Measurements from ENCODE around the gene ING4.

Gene ING4

DNA sequence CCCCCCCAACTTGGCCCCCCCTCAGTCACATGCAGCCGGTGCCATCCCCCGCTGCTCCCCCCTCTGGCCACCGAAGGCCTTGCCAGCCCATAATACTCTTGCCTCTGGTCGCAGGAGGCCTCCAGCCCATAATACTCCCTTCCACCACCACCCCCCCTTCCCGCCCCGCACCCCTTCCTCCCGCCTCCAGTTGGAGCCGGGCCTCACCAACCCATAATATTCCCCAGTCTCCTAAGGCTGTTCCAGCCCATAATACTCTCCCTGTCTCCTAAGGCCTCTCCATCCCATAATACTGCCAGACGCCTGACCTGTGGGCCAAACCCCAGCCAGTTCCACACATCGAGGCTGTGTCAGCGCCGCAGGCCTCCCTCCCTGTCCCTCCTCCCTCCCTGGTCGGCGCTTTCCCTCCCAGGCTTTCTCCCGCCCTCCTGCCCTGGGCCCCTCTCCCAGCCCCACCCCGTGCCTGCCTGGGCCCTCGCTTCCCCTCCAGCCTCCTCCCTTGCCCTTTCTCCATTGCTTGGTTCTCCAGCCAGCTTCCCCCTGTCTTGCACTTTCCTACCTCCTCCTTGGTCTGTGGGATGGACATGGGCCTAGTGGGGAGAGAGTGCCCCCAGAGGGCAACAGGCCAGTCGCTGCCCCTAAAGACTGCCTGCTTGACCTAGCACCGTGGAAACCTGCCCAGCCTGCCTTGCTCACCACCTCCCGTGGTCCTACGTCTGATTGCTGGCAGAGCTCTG is 49.0 kb downstream of the ING4 start:
- Histone ChIP-seq H3K4me3 (peak overlapping the region in 1 of 2 donors; percentile 34), H3K4me1 (peaks cover 0 to 36% (median 28%) of the 10 kb centered on the region in 4 donors), H3K36me3 (no peaks in the 10 kb centered on the region), H3K9me3 (no peaks in the 10 kb centered on the region), H3K27me3 (no peaks in the 10 kb centered on the region), H3K27ac (peak overlapping the region; percentile 92 to 98)
- intact Hi-C loops (cut with DNase I; ENCODE audit: low total_unique reads) = loop anchor here (2.0 to 10.0 kb wide), 4 partner anchors 51 to 238 kb away; partner anchors contain the start of genes CDCA3, ING4, LAG3 and USP5
- TF ChIP-seq, protein P1, sequence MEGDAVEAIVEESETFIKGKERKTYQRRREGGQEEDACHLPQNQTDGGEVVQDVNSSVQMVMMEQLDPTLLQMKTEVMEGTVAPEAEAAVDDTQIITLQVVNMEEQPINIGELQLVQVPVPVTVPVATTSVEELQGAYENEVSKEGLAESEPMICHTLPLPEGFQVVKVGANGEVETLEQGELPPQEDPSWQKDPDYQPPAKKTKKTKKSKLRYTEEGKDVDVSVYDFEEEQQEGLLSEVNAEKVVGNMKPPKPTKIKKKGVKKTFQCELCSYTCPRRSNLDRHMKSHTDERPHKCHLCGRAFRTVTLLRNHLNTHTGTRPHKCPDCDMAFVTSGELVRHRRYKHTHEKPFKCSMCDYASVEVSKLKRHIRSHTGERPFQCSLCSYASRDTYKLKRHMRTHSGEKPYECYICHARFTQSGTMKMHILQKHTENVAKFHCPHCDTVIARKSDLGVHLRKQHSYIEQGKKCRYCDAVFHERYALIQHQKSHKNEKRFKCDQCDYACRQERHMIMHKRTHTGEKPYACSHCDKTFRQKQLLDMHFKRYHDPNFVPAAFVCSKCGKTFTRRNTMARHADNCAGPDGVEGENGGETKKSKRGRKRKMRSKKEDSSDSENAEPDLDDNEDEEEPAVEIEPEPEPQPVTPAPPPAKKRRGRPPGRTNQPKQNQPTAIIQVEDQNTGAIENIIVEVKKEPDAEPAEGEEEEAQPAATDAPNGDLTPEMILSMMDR (IDR thresholded peaks at IDR 0.05) = no peak
- DNase-seq = peak; percentile 95 to 98

DNA sequence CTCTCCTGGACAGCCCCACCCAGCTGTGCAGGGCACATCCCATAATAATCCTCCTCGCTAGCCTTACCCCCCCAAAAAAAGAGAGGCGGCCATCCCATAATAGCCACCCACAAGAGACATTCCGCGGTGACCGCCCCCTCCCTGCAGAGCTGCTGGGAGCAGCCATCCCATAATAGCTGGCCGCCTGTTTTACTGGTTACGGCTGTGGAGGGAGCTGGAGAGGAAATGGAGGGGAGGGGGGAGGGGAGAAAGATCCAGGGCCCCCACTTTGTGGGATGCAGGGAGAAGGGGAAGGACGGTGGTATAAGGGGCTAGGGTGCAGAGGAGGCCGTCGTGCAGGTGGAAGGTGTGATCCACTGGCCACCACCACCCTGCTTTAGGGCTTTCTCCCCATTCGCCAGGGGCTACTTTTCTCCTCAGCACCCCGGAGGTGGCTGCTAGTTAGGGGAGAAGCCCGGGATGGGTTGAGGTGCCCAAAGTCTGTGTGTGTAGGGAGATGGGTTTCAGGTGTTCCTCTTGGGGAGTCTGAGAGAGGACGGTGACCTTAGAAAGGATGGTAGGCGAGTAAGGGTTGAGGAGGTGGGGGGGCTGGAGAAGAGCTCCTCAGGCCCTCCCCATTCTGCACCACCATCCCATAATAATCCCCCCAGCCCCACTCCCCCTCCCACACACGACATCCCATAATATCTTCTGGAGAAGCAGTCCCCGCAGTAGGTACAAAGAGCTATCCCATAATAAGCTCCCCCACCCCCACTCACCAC is 49.7 kb downstream of the ING4 start:
- Histone ChIP-seq H3K4me3 (peak overlapping the region; percentile 26 to 34), H3K4me1 (peaks cover 0 to 36% (median 29%) of the 10 kb centered on the region in 4 donors), H3K27me3 (no peaks in the 10 kb centered on the region), H3K27ac (peak overlapping the region; percentile 92 to 98), H3K9me3 (no peaks in the 10 kb centered on the region), H3K36me3 (no peaks in the 10 kb centered on the region)
- TF ChIP-seq, protein P1 (IDR thresholded peaks at IDR 0.05) = no peak
- DNase-seq = peak; percentile 76 to 95
- intact Hi-C loops (cut with DNase I; ENCODE audit: low total_unique reads) = loop anchor here (5.0 to 10.0 kb wide), 3 partner anchors 52 to 239 kb away; partner anchors contain the start of genes CDCA3, ING4, LAG3 and USP5

DNA sequence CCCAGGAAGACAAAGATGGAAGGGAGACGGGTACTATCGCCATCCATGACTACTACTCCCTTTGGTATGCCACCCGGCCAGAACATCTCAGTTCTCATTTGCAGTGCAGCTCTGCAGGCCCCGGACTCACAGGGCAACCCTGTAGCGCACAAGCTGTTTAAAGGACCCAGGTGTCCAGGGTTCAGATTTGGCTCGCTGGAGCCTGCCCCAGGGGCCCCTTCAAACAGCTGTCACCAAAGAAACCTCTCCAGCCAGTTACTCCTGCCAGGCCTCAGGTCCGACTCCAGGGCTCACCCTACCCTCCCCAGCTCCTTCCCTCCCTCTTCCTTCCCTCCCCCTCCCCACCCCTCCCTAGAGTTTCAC is 50.3 kb downstream of the ING4 start:
- no peaks in the 10 kb centered on the region for H3K9me3 ChIP-seq
- H3K4me1 ChIP-seq = peaks cover 0 to 41% (median 31%) of the 10 kb centered on the region in 4 donors
- H3K27ac ChIP-seq = peak overlapping the region; percentile 92 to 98
- no peaks in the 10 kb centered on the region for H3K36me3 ChIP-seq
- TF ChIP-seq, protein P1 (IDR thresholded peaks at IDR 0.05) = no peak
- H3K27me3 ChIP-seq = no peaks in the 10 kb centered on the region
- H3K4me3 ChIP-seq = peak overlapping the region in 1 of 2 donors; percentile 34
- DNase-seq = no peak
- intact Hi-C loops (cut with DNase I; ENCODE audit: low total_unique reads) = loop anchor here (5.0 to 10.0 kb wide), 3 partner anchors 52 to 240 kb away; partner anchors contain the start of genes CDCA3, ING4, LAG3 and USP5

DNA sequence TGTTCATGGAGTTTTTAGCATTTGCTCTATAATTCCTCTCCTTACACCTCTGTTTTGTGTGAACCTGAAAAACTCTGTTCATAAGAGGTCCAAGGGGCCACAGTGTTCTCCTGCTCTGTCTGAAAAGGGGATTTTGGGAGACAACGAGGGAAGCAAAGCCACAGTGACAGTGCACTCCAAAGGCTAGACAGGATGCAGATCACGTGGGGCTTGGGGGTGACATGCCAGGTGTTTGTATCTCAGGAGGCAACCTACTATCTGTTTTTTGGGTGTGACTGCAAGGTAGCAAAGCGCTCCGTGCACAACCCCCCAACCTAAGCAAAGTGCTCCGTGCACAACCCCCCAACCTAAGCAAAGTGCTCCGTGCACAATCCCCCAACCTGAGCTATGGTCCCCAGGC is 50.7 kb downstream of the ING4 start:
- intact Hi-C loops (cut with DNase I; ENCODE audit: low total_unique reads) = loop anchor here (5.0 to 10.0 kb wide), 3 partner anchors 53 to 240 kb away; partner anchors contain the start of genes CDCA3, ING4, LAG3 and USP5
- Histone ChIP-seq H3K4me1 (peaks cover 0 to 42% (median 31%) of the 10 kb centered on the region in 4 donors), H3K27ac (peak overlapping the region; percentile 92 to 98), H3K36me3 (no peaks in the 10 kb centered on the region), H3K4me3 (no peak overlapping the region), H3K27me3 (no peaks in the 10 kb centered on the region), H3K9me3 (no peaks in the 10 kb centered on the region)
- TF ChIP-seq, protein P1 (IDR thresholded peaks at IDR 0.05) = no peak
- no peak for DNase-seq

DNA sequence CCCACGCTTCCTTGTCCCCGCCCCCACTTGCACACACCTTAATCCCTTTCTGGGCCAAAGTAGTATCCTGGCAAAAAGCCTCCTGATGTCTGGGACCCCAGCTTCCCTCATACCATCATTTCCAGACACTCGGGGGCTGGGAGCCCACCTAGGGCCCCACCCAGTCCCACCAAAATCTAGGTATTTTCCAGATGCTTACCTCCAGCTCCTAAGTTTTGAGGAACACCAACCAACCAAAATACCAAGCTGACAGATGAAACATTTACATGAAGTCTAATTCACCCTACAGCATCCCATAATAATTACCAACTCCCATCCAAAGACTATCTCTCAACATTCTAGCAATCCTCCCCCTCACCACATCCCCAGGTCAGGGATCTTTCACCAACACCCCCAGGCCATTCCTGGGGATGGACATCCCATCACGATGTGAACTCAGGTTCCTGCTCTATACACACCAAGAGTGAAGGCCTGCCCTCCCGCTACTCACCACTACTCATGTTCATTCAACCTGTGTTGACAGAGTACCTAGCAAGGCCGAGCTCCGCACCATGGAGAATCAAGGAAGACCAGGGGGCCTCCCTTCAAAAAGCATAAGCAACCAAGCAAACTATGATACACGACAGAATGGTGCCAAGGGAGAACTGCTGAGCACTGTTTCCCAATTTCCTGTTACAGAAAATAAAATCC is 54.2 kb downstream of the ING4 start:
- peak overlapping the region; percentile 98 to 100 for H3K27ac ChIP-seq
- intact Hi-C loops (cut with DNase I; ENCODE audit: low total_unique reads) = no loop called here
- peak in 1 of 2 donors; percentile 80 for DNase-seq
- TF ChIP-seq, protein P1 (IDR thresholded peaks at IDR 0.05) = no peak
- H3K27me3 ChIP-seq = no peaks in the 10 kb centered on the region
- no peaks in the 10 kb centered on the region for H3K9me3 ChIP-seq
- peaks cover 4 to 55% (median 45%) of the 10 kb centered on the region in 4 donors for H3K4me1 ChIP-seq
- H3K36me3 ChIP-seq = no peaks in the 10 kb centered on the region
- H3K4me3 ChIP-seq = no peak overlapping the region

Measured in tibial artery (tissue), 4 donors.